Subcutaneous abdominal adipose tissue (tissue), 5 donors: ENCODE results near the gene ERAS.

ENCODE experiments used
- H3K27ac ChIP-seq: one replicate; pipeline ENCODE4 v1.7.0; 2013; ENCODE audit warnings: low read depth, mild to moderate bottlenecking, inconsistent platforms, low read length, moderate library complexity
- H3K27me3 ChIP-seq, 5 donors: one replicate each; pipeline ENCODE4 v1.7.0; 2013; ENCODE audit warnings: low read length in 5 of 5, inconsistent platforms in 1 of 5; ENCODE audit not compliant: control insufficient read depth in 5 of 5, insufficient read depth in 4 of 5
- H3K36me3 ChIP-seq, 5 donors: one replicate each; pipeline ENCODE4 v1.7.0; 2013; ENCODE audit warnings: low read length in 5 of 5; ENCODE audit not compliant: control insufficient read depth in 5 of 5, insufficient read depth in 5 of 5
- H3K4me1 ChIP-seq, 5 donors: one replicate each; pipeline ENCODE4 v1.7.0; 2013; ENCODE audit warnings: low read length in 5 of 5, mild to moderate bottlenecking in 3 of 5, moderate library complexity in 1 of 5; ENCODE audit not compliant: control insufficient read depth in 5 of 5, insufficient read depth in 5 of 5
- H3K4me3 ChIP-seq, 5 donors: one replicate each; pipeline ENCODE4 v1.7.0; 2013; ENCODE audit warnings: low read length in 5 of 5, low read depth in 1 of 5
- H3K9ac ChIP-seq, 5 donors: one replicate each; pipeline ENCODE4 v1.7.0; 2013; ENCODE audit warnings: low read length in 5 of 5, mild to moderate bottlenecking in 4 of 5, moderate library complexity in 3 of 5
- H3K9me3 ChIP-seq, 5 donors: one replicate each; pipeline ENCODE4 v1.7.0; 2013; ENCODE audit warnings: low read length in 5 of 5; ENCODE audit not compliant: control insufficient read depth in 5 of 5
- donor health status: healthy.
- donor health status: healthy.
- donor health status: healthy.
- donor health status: healthy.
- donor health status: healthy.

ERAS gene

GRCh38 chrX:48826135-48826875 is at the start of gene ERAS:
TSS of gene ERAS (plus strand) at chrX:48826513. CDS start at chrX:48829124, 2,611 bp downstream.
- no peak within 1 kb of the TSS for H3K9ac ChIP-seq
- peaks cover 0 to 35% (median 28%) of the 10 kb centered on the region in 5 donors for H3K36me3 ChIP-seq
- peaks cover 0 to 13% (median 5%) of the 10 kb centered on the region in 5 donors for H3K9me3 ChIP-seq

GRCh38 chrX:48776818-48777439 is 49.4 kb upstream of the ERAS start:
- Histone ChIP-seq H3K27me3 (peaks cover 0 to 20% (median 8%) of the 10 kb centered on the region in 5 donors), H3K9ac (no peak overlapping the region), H3K36me3 (no peaks in the 10 kb centered on the region), H3K27ac (no peak overlapping the region), H3K9me3 (no peaks in the 10 kb centered on the region), H3K4me1 (no peaks in the 10 kb centered on the region), H3K4me3 (no peak overlapping the region)

More at GRCh38 chrX:48826135-48826875, at the start of gene ERAS:
- Histone ChIP-seq H3K27ac (no peak within 1 kb of the TSS), H3K4me1 (no peaks in the 10 kb centered on the region), H3K4me3 (no peak within 1 kb of the TSS), H3K27me3 (peaks cover 10 to 42% (median 26%) of the 10 kb centered on the region in 5 donors)

- Histone ChIP-seq H3K9me3 (no peaks in the 10 kb centered on the region), H3K27me3 (peaks cover 0 to 15% (median 8%) of the 10 kb centered on the region in 5 donors), H3K36me3 (no peaks in the 10 kb centered on the region), H3K4me3 (no peak overlapping the region), H3K4me1 (no peaks in the 10 kb centered on the region), H3K9ac (no peak overlapping the region), H3K27ac (no peak overlapping the region)
Measured at GRCh38 chrX:48779399-48779798, 46.9 kb upstream of the ERAS start.

- Histone ChIP-seq H3K27me3 (peaks cover 7 to 18% (median 16%) of the 10 kb centered on the region in 5 donors), H3K27ac (no peak overlapping the region), H3K4me3 (no peak overlapping the region), H3K4me1 (no peaks in the 10 kb centered on the region), H3K9ac (no peak overlapping the region), H3K36me3 (no peaks in the 10 kb centered on the region), H3K9me3 (no peaks in the 10 kb centered on the region)
Measured at GRCh38 chrX:48781705-48782104, 44.6 kb upstream of the ERAS start.

- no peak overlapping the region for H3K27ac ChIP-seq
- peaks cover 11 to 22% (median 21%) of the 10 kb centered on the region in 5 donors for H3K27me3 ChIP-seq
- no peak overlapping the region for H3K4me3 ChIP-seq
- no peaks in the 10 kb centered on the region for H3K9me3 ChIP-seq
- no peaks in the 10 kb centered on the region for H3K4me1 ChIP-seq
- no peak overlapping the region for H3K9ac ChIP-seq
- no peaks in the 10 kb centered on the region for H3K36me3 ChIP-seq
Measured at GRCh38 chrX:48782216-48782615, 44.1 kb upstream of the ERAS start.

GRCh38 chrX:48782795-48783194 is 43.5 kb upstream of the ERAS start:
- Histone ChIP-seq H3K27me3 (peaks cover 13 to 28% (median 20%) of the 10 kb centered on the region in 5 donors), H3K27ac (no peak overlapping the region), H3K4me1 (no peaks in the 10 kb centered on the region), H3K36me3 (no peaks in the 10 kb centered on the region), H3K9me3 (no peaks in the 10 kb centered on the region), H3K9ac (no peak overlapping the region), H3K4me3 (no peak overlapping the region)

- Histone ChIP-seq H3K9me3 (no peaks in the 10 kb centered on the region), H3K4me3 (no peak overlapping the region), H3K36me3 (no peaks in the 10 kb centered on the region), H3K27me3 (peaks cover 13 to 37% (median 27%) of the 10 kb centered on the region in 5 donors), H3K9ac (no peak overlapping the region), H3K27ac (no peak overlapping the region), H3K4me1 (no peaks in the 10 kb centered on the region)
Measured at GRCh38 chrX:48784726-48785125, 41.6 kb upstream of the ERAS start.

- H3K36me3 ChIP-seq: no peaks in the 10 kb centered on the region
- no peak overlapping the region for H3K9ac ChIP-seq
- H3K27ac ChIP-seq: no peak overlapping the region
- no peaks in the 10 kb centered on the region for H3K9me3 ChIP-seq
- no peaks in the 10 kb centered on the region for H3K4me1 ChIP-seq
- no peak overlapping the region for H3K4me3 ChIP-seq
- H3K27me3 ChIP-seq: peaks cover 13 to 39% (median 27%) of the 10 kb centered on the region in 5 donors
Measured at GRCh38 chrX:48785186-48785539, 41.1 kb upstream of the ERAS start.

GRCh38 chrX:48785540-48786214 is 40.6 kb upstream of the ERAS start:
- Histone ChIP-seq H3K27ac (no peak overlapping the region), H3K27me3 (peaks cover 13 to 39% (median 27%) of the 10 kb centered on the region in 5 donors), H3K9ac (no peak overlapping the region), H3K9me3 (no peaks in the 10 kb centered on the region), H3K4me1 (no peaks in the 10 kb centered on the region), H3K36me3 (no peaks in the 10 kb centered on the region), H3K4me3 (no peak overlapping the region)

- Histone ChIP-seq H3K36me3 (no peaks in the 10 kb centered on the region), H3K9me3 (no peaks in the 10 kb centered on the region), H3K4me3 (no peak within 1 kb of the TSS), H3K27me3 (peaks cover 13 to 40% (median 27%) of the 10 kb centered on the region in 5 donors), H3K9ac (no peak within 1 kb of the TSS), H3K4me1 (no peaks in the 10 kb centered on the region), H3K27ac (no peak within 1 kb of the TSS)
Measured at GRCh38 chrX:48786341-48786800, 39.9 kb upstream of the ERAS start, which contains the start of gene GATA1. TSS of gene GATA1 (plus strand) at chrX:48786590. CDS start at chrX:48791110, 4,520 bp downstream.
